T-helper 2 cell treated with Interferon-gamma antibody and Interleukin-4, amounts not matched to agents 5 μg/mL and 100 μg/mL, for 36 hours (primary cell): ENCODE results near the gene NUP205.
"Not testable (repeated sequence)": the region's sequence is repeated elsewhere in the genome, so short reads cannot be mapped to it uniquely, and the experiment has no call there.

Source experiments
- DNase-seq: peaks from one replicate; pipeline ENCODE4 v3.0.0; 2021; ENCODE audit warnings: low spot score
- H3K27ac Mint-ChIP-seq: one replicate; pipeline ENCODE4 v1.8.0; 2021; ENCODE audit warnings: mild to moderate bottlenecking, mixed read lengths
- H3K27me3 Mint-ChIP-seq: one replicate; pipeline ENCODE4 v1.8.0; 2021; ENCODE audit warnings: low read depth, mixed read lengths
- H3K36me3 Mint-ChIP-seq: one replicate; pipeline ENCODE4 v1.8.0; 2021; ENCODE audit warnings: low read depth, mixed read lengths
- H3K4me1 Mint-ChIP-seq: one replicate; pipeline ENCODE4 v1.8.0; 2021; ENCODE audit warnings: low read depth, mixed read lengths
- H3K4me3 Mint-ChIP-seq: one replicate; pipeline ENCODE4 v1.8.0; 2022; ENCODE audit warnings: mild to moderate bottlenecking, moderate library complexity, mixed read lengths
- H3K9me3 Mint-ChIP-seq: one replicate; pipeline ENCODE4 v1.8.0; 2021; ENCODE audit warnings: mixed read lengths

Gene NUP205

GRCh38 chr7:135678612-135679575 is 121.2 kb downstream of the NUP205 start:
- Mint-ChIP-seq H3K4me1 (peaks cover 12% of the 10 kb centered on the region), H3K27me3 (no peaks in the 10 kb centered on the region), H3K27ac (no peak overlapping the region), H3K9me3 (no peaks in the 10 kb centered on the region), H3K36me3 (peaks cover 16% of the 10 kb centered on the region), H3K4me3 (no peak overlapping the region)
- DNase-seq: no peak

DNA sequence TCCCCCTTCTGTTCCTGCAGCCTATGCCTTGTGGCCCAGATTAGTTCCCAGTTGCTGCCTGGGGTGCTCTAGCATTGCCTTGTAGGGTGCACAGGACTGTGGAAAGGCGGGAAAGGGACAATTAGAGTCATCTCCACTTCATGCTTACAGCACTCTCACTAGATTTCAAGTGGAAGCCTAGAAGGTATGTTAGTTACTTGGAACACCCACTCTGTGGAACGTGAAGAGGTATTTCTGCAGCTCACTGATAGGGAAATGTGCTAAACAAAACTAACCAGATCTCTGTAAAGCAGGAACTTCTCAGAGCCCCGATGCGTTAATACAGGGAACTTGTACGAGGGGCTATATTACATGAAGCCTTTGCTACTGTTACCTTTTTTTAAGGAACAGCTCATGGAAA is 124.0 kb downstream of the NUP205 start:
- H3K27ac Mint-ChIP-seq: no peak overlapping the region

GRCh38 chr7:135682191-135682590 is 124.5 kb downstream of the NUP205 start:
- Mint-ChIP-seq H3K27ac (no peak overlapping the region), H3K9me3 (no peaks in the 10 kb centered on the region), H3K27me3 (no peaks in the 10 kb centered on the region), H3K4me3 (no peak overlapping the region), H3K4me1 (peaks cover 12% of the 10 kb centered on the region), H3K36me3 (peaks cover 13% of the 10 kb centered on the region)
- DNase-seq: no peak

More for the DNA sequence above, 124.0 kb downstream of the NUP205 start:
- H3K36me3 Mint-ChIP-seq: peaks cover 14% of the 10 kb centered on the region
- no peak for DNase-seq
- no peaks in the 10 kb centered on the region for H3K27me3 Mint-ChIP-seq
- peaks cover 12% of the 10 kb centered on the region for H3K4me1 Mint-ChIP-seq
- no peaks in the 10 kb centered on the region for H3K9me3 Mint-ChIP-seq
- no peak overlapping the region for H3K4me3 Mint-ChIP-seq

DNA sequence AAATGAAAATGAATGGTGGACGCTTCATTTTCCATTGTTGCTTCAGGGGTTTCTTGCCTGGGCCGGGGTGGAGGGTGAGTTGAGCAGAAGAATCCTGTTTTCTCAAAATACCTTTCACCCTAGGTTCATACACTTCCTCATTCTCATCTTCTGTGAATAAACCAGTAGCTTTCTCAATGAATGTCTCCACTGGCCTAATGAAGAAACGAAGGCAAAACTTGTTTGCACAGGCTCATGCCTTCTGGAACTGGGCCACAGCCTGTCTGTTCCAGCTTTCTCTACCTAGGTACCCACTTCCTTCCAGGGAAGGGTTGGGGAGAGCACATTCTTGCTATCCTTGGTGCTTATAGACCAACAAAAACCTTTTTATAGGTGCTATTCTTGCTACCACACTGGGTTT is 125.9 kb downstream of the NUP205 start:
- Mint-ChIP-seq H3K27ac (no peak overlapping the region), H3K9me3 (no peaks in the 10 kb centered on the region), H3K27me3 (no peaks in the 10 kb centered on the region), H3K36me3 (peaks cover 4% of the 10 kb centered on the region), H3K4me1 (peaks cover 12% of the 10 kb centered on the region), H3K4me3 (no peak overlapping the region)
- no peak for DNase-seq

DNA sequence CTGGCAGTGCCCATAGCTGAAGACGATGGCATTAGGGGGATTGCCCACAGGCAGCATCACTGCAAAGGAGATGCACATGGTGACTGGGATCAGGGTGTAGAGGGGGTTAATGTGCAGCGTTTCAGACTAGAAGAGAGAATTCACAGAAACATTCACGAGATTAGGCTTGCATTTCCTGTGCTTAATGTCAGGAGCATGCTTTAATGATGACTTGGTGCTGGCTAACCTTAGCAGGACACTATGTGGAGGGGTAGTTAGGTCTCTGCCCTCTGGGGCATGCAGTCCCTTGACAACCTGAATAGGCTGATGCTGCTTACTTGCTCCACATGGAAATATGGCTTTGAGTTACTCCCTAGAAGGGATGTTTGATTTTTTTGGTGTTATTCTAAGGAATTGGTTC is 126.4 kb downstream of the NUP205 start:
- Mint-ChIP-seq H3K4me1 (peaks cover 8% of the 10 kb centered on the region), H3K4me3 (no peak overlapping the region), H3K27ac (no peak overlapping the region), H3K9me3 (no peaks in the 10 kb centered on the region), H3K36me3 (peaks cover 1% of the 10 kb centered on the region), H3K27me3 (no peaks in the 10 kb centered on the region)
- DNase-seq: no peak

GRCh38 chr7:135684699-135685098 is 127.0 kb downstream of the NUP205 start:
- Mint-ChIP-seq H3K27ac (no peak overlapping the region), H3K9me3 (no peaks in the 10 kb centered on the region), H3K4me1 (peaks cover 8% of the 10 kb centered on the region), H3K4me3 (no peak overlapping the region), H3K27me3 (no peaks in the 10 kb centered on the region), H3K36me3 (peaks cover 3% of the 10 kb centered on the region)
- no peak for DNase-seq

DNA sequence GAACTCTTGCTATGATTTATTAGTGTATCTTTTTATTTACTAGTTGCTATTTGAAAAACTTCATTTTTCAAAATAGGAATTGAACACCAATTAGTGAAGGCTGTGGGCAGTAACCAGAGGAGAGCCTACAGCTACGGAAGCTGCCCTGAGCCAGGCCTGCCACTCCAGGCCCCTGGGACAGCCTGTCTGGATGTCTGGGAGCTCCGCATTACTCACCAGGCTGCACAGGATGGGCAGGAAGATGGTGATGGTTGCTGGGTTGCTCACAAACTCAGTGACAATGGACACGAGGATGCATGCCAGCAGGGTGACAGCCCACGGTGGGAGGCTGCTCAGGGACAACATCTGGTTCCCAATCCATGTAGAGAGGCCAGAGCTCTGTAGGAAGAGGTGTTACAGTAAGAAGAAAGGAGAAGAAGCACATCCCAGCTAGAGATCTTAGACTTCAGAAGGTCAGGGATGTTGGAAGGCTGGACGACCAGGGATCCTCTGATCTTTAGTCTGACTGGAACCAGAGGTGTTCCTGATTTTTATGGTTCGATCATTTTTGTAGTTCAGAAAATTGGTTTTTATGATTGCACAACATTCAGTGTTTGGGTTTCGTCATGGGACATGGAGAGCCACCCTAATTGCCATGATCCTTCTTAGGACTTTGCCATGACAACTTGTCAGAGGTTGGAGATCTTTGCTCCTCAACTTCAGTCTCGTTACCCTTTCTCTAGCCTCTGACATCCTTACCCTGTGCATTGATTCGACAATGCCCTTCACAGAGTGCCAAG is 127.8 kb downstream of the NUP205 start:
- no peak for DNase-seq
- H3K4me1 Mint-ChIP-seq: peaks cover 6% of the 10 kb centered on the region
- H3K9me3 Mint-ChIP-seq: no peaks in the 10 kb centered on the region
- peaks cover 3% of the 10 kb centered on the region for H3K36me3 Mint-ChIP-seq
- no peaks in the 10 kb centered on the region for H3K27me3 Mint-ChIP-seq
- no peak overlapping the region for H3K27ac Mint-ChIP-seq
- H3K4me3 Mint-ChIP-seq: no peak overlapping the region

- H3K9me3 Mint-ChIP-seq: no peaks in the 10 kb centered on the region
- H3K27me3 Mint-ChIP-seq: no peaks in the 10 kb centered on the region
- H3K36me3 Mint-ChIP-seq: peaks cover 3% of the 10 kb centered on the region
- H3K4me1 Mint-ChIP-seq: no peaks in the 10 kb centered on the region
- no peak for DNase-seq
- no peak overlapping the region for H3K27ac Mint-ChIP-seq
- no peak overlapping the region for H3K4me3 Mint-ChIP-seq
These were observed 129.7 kb downstream of the NUP205 start for GRCh38 chr7:135687466-135687865.

GRCh38 chr7:135690566-135690965 is 132.8 kb downstream of the NUP205 start:
- H3K36me3 Mint-ChIP-seq: peaks cover 3% of the 10 kb centered on the region
- no peak for DNase-seq
- no peak overlapping the region for H3K4me3 Mint-ChIP-seq
- H3K27ac Mint-ChIP-seq: no peak overlapping the region
- no peaks in the 10 kb centered on the region for H3K9me3 Mint-ChIP-seq
- H3K4me1 Mint-ChIP-seq: no peaks in the 10 kb centered on the region
- H3K27me3 Mint-ChIP-seq: no peaks in the 10 kb centered on the region

DNA sequence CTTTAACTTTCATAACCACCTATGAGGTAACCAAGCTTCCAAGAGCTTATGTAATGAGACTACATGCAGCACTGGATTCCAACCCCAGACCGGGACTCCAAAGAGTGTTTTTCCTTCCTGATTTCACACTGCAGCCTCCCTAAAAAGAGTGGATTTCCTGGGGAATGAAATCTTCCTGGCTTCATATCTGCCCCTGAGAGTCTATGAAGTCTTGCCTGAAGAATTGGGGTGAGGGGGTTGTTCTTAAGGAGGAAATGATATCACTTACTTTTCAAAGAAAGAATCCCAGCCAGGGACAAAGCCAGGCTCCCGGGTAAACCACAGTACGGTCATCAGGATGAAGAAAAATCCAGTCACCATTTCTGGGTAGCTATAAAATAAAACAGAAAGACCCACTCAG is 134.3 kb downstream of the NUP205 start:
- no peak overlapping the region for H3K27ac Mint-ChIP-seq
- no peaks in the 10 kb centered on the region for H3K27me3 Mint-ChIP-seq
- no peak for DNase-seq
- H3K9me3 Mint-ChIP-seq: no peaks in the 10 kb centered on the region
- H3K4me1 Mint-ChIP-seq: no peaks in the 10 kb centered on the region
- peaks cover 2% of the 10 kb centered on the region for H3K36me3 Mint-ChIP-seq
- no peak overlapping the region for H3K4me3 Mint-ChIP-seq

DNA sequence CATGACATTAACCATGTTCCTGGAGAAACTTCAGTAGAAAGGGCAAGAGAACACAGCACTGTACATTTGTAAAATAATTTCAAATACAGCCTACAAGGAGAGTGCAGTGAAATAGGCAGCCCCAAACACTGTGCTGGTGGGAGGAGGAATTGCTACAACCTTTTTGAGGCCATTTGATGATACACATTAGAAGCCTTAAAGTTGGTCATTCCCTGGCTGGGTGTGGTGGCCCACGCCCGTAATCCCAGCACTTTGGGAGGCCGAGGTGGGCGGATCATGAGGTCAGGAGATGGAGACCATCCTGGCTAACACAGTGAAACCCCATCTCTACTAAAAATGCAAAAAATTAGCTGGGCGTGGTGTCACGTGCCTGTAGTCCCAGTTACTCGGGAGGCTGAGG is 134.9 kb downstream of the NUP205 start:
- H3K27ac Mint-ChIP-seq, H3K9me3 Mint-ChIP-seq, H3K4me1 Mint-ChIP-seq, H3K4me3 Mint-ChIP-seq, H3K27me3 Mint-ChIP-seq, H3K36me3 Mint-ChIP-seq, DNase-seq: not testable (repeated sequence)

DNA sequence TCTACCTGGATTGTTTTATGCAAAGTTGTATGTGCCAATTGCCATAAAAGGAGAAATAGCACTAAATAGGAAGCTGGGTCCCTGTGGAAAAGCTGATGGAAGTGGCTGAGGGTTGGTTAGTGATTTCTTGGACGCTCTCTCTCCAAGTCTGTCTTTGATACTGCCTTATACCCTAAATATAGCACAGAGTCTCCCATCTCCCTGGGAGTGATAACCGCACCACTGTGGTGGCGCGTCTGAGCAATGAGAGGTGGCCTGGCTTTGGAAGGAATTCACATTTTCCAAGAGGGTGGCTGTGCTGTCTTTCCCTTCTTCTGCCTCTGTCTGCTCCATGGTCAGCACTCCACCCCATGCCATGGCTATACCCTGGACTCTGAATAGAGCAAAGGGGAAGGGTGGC is 135.8 kb downstream of the NUP205 start:
- Mint-ChIP-seq H3K27ac (no peak overlapping the region), H3K4me3 (no peak overlapping the region), H3K27me3 (no peaks in the 10 kb centered on the region), H3K36me3 (peaks cover 2% of the 10 kb centered on the region), H3K4me1 (no peaks in the 10 kb centered on the region), H3K9me3 (no peaks in the 10 kb centered on the region)
- DNase-seq: no peak

- Mint-ChIP-seq H3K36me3 (no peaks in the 10 kb centered on the region), H3K27me3 (no peaks in the 10 kb centered on the region), H3K9me3 (no peaks in the 10 kb centered on the region), H3K27ac (no peak overlapping the region), H3K4me3 (no peak overlapping the region), H3K4me1 (no peaks in the 10 kb centered on the region)
- no peak for DNase-seq
These were observed 139.7 kb downstream of the NUP205 start for GRCh38 chr7:135697276-135698049.
